HG02763 (cell line): ENCODE results near the gene NUDT19.
"Not testable (repeated sequence)": the region's sequence is repeated elsewhere in the genome, so short reads cannot be mapped to it uniquely, and the experiment has no call there.

Source experiments
- ATAC-seq: cut with Tn5 transposase; IDR thresholded peaks from one replicate; pipeline ENCODE4 v1.9.1; 2021; ENCODE audit warnings: mild to moderate bottlenecking, moderate library complexity; ENCODE audit not compliant: unreplicated experiment

Gene NUDT19

GRCh38 chr19:32704006-32704405 lies 12.4 kb downstream of the NUDT19 start:
- not testable (repeated sequence) for ATAC-seq

GRCh38 chr19:32708457-32708856 lies 16.8 kb downstream of the NUDT19 start:
- no peak for ATAC-seq

GRCh38 chr19:32709032-32709431 lies 17.4 kb downstream of the NUDT19 start:
- no peak for ATAC-seq

DNA sequence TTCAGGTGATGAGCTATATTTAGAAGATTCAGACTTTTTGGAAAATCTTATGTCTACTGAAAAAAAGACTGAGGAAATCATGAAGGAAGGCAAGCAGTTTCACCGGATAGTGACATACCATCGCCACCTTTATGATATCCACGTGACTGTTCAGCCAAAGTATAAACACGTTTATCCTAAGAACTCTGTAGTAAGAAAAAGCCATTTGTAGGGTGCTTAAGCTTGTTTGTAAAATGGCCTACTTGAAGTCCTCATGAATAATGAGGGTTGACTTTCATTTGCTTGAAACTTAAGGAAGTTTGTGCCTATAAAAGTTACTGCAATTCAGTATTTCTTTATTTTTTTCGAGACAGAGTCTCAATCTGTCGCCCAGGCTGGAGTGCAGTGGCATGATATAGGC lies 20.1 kb downstream of the NUDT19 start:
- ATAC-seq: no peak

DNA sequence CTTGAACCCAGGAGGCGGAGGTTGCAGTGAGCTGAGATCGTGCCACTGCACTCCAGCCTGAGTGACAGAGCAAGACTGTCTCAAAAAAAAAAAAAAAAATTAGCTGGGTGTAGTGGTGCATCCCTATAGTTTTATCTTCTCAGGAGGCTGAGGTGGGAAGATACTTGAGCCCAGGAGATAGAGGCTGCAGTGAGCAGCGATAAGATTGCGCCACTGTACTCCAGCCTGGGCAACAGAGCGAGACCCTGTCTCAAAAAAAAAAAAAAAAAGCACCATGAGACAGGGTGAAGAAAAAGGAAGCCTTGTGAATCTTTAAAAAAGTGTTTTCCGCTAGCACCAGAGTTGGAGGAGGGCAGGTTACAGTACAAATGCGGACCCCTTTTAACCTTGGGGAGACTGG lies 24.6 kb downstream of the NUDT19 start:
- not testable (repeated sequence) for ATAC-seq

DNA sequence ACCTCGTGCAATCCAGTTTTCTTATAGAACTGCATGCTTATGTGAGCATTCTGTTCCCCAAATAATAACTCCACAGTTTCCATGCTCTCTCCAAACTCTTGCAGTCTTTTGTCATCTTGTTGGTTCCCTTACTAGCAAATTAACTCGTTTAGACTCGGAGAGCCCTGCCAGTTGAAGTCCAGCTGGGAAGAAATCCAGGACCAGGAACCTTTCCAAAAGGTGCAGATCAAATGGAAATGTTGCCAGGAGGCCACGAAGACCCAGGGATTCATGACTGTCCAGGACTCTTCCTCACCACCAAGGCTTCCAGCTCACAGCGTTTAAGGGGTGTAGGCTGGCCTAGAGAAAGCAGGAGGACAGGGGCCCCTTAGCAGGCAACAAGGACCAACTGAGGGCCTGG lies 25.9 kb downstream of the NUDT19 start:
- no peak for ATAC-seq

DNA sequence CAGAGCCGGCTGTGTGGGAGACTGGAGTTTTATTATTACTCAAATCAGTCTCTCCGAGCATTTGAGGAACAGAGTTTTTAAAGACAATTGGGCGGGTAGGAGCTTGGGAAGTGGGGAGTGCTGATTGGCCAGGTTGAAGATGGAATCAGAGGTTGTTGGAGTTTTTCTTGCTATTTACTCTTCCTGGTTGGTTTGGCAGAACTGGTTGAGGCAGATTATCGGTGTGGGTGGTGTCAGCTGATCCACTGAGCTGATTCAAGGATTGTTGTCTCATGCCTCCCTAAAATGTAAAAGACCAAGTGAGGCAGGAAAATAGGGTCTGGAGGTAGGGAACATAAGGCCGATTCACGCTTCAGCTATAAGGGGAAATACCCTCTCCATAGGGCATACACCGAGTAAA lies 26.7 kb downstream of the NUDT19 start:
- ATAC-seq: no peak

GRCh38 chr19:32719611-32720059 lies 28.0 kb downstream of the NUDT19 start, which contains the start of gene TDRD12:
TDRD12 (plus strand) TSS chr19:32719767; CDS start chr19:32720073, 306 bp downstream.
- no peak for ATAC-seq

DNA sequence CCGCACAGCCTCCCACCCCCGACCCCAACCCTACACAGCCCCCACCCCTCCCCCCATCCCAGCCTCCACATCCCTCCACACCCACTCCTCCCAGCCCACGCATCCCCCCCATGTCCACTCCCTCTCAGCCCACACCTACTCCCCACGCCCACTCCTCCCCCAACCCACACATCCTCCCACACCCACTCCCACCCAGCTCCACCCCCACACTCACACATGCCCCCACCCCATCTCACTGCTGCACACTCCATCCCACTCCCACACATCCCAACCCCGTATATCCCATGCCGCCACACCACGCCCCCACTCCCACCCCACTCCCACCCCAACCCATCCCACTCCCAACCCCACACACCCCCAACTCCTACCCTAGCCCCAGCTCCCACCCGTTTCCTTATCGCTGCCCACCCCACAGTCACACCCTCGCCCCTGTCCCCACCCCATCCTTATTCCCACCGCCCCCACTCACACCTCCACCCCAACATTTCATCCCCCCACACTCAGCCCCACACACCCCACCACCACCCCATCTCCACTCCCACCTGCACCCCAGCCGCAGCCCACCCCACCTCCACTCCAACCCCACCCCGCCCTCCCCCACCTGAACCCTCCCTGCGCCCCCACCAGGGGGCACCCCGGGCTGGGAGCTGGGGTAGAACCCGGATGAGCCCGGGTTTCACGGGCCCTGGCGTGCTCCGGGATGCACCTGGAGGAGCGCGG lies 28.8 kb downstream of the NUDT19 start:
- no peak for ATAC-seq

- no peak for ATAC-seq
Observed at GRCh38 chr19:32720936-32721250, 29.3 kb downstream of the NUDT19 start.

DNA sequence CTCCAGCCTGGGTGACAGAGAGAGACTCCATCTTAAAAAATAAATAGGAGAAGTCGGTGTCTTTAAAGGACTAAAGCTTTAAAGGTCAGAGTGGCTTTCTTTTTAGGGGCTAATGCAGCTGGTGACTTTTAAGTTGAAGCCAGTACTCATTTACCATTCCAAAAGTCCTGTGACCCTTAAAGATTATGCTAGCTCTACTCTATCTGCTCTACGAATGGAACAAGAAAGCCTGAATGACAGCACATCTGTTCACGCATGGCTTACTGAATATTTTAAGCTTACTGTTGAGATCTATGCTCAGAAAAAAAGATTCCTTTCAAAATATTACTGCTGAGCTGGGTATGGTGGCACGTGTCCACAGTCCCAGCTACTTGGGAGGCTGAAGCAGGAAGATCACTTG lies 44.3 kb downstream of the NUDT19 start:
- no peak for ATAC-seq

DNA sequence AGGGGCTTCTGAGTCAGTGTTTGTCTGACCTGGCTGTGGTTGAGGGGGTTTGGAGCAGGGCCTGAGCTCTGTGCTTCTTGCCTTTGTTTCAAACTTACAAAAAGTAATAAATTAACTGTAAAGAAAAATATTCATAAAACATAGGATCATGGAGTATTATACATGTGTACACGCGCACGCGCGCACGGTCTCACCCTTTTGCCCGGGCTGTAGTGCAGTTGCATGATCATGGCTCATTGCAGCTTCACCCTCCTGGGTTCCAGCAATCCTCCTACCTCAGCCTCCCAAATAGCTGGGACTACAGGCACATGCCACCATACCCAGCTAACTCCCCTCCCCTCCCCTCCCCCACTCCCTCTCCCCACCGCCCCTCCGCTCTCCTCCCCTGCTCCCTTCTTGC lies 51.4 kb downstream of the NUDT19 start:
- ATAC-seq: no peak

DNA sequence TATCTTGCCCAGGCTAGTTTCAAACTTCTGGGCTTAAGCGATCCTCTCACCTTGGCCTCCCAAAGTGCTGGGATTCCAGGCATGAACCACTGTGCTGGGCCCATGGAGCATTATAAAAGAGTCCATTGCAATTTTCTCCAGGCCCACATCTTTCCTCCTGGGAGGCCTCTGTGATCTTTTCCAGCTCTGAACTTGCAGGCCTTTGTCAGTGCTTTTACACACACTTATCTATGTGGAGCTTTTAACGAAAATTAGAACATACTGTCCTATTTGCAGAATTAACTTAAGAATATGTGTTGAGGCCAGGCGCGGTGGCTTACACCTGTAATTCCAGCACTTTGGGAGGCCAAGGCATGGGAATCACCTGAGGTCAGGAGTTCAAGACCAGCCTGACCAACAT lies 51.8 kb downstream of the NUDT19 start:
- ATAC-seq: no peak

GRCh38 chr19:32744555-32745325 lies 53.1 kb downstream of the NUDT19 start:
- ATAC-seq: no peak

DNA sequence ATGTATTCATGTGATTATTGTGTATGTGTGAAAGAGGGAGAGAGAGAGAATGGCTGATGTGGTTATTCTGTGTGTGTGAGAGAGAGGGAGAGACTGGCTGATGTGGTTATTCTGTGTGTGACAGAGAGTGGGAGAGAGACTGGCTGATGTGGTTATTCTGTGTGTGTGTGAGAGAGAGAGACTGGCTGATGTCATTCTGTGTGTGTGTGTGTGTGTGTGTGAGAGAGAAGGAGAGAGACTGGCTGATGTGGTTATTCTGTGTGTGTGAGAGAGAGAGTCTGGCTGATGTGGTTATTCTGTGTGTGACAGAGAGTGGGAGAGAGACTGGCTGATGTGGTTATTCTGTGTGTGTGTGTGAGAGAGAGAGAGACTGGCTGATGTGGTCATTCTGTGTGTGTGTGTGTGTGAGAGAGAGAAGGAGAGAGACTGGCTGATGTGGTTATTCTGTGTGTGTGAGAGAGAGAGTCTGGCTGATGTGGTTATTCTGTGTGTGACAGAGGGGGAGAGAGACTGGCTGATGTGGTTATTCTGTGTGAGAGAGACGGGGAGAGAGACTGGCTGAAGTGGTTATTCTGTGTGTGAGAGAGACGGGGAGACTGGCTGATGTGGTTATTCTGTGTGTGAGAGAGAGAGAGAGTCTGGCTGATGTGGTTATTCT lies 54.1 kb downstream of the NUDT19 start:
- ATAC-seq: not testable (repeated sequence)

DNA sequence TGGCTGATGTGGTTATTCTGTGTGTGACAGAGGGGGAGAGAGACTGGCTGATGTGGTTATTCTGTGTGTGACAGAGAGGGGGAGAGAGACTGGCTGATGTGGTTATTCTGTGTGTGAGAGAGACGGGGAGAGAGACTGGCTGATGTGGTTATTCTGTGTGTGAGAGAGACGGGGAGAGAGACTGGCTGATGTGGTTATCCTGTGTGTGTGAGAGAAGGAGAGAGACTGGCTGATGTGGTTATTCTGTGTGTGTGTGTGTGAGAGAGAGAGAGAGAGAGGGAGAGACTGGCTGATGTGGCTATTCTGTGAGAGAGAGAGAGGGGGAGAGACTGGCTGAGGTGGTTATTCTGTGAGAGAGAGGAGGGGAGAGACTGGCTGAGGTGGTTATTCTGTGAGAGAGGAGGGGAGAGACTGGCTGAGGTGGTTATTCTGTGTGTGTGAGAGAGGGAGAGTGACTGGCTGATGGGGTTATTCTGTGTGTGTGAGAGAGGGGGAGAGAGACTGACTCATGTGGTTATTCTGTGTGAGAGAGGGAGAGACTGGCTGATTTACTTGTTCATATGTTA lies 55.1 kb downstream of the NUDT19 start:
- not testable (repeated sequence) for ATAC-seq

GRCh38 chr19:32748497-32748896 lies 56.9 kb downstream of the NUDT19 start:
- no peak for ATAC-seq

DNA sequence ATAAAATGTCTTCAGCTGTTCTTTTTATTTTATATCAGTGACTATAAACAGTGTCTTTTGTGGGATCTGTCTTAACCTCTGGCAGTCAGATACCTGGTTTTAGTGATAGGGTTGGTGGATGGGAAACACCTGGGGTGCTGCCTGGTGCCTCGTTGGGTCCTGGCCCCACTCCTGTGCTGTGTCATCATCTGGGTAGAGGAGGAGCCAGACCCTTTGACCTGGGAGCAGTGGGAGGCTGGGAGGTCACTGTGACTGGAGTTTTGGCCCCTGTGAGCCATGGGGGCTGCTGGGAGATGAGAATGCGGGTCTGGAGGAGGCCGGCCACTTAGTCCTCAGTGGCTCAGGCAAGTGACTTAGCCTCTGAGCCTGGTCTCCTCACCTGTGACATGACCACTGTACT lies 57.3 kb downstream of the NUDT19 start:
- no peak for ATAC-seq

- ATAC-seq: no peak
Observed at GRCh38 chr19:32749361-32749760, 57.7 kb downstream of the NUDT19 start.

DNA sequence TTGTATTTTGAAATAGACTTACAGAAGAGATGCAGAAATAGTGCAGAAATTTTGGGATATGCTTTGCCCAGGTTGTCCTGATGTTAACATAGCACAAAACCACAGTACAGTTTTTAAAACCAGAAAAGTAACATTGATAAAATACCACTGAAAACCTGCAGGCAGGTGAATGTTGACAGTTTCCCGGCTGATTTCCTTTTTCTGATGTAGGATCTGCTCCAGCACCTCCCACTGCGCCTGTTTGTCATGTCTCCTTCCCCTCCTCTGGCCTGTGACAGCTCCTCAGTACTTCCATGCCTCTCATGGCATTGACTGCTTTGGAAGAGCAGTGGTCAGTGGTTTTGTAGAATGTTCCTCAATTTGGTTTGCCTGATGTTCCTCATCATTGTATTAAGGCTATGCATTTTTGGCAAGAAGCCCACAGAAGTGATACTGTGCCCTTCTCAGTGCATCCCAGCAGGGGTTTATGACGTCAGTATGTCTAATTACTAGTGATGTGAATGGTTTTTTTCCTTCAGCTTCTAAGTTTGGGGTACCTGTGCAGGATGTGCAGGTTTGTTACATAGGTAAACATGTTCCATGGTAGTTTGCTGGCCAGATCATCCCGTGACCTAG lies 58.9 kb downstream of the NUDT19 start:
- no peak for ATAC-seq

DNA sequence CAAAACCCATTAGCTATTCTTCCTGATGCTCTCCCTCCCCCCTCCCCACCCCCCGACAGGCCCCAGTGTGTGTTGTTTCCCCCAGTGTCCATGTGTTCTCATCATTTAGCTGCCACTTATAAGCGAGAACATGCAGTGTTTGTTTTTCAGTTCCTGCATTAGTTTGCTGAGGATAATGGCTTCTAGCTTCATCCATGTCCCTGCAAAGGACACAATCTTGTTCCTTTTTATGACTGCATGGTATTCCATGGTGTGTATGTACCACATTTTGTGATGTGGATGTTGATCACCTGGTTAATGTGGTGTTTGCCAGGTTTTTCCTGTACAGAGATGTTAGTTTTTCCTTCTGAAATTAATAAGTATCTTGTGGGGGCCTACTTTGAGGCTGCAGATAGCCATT lies 59.4 kb downstream of the NUDT19 start:
- ATAC-seq: no peak
